Measurements from ENCODE around the gene KAZN. TPM values are rescaled to one million over a fixed set of nuclear protein-coding genes. Genes with fewer than 3 reads are reported as not detected.

Gene KAZN
- total and polyA plus RNA-seq, 2 of the 8 experiments (the other 6 are each of a cell fraction or from before 2014, with no cell fraction given): 3.7 to 11.8 TPM

DNA sequence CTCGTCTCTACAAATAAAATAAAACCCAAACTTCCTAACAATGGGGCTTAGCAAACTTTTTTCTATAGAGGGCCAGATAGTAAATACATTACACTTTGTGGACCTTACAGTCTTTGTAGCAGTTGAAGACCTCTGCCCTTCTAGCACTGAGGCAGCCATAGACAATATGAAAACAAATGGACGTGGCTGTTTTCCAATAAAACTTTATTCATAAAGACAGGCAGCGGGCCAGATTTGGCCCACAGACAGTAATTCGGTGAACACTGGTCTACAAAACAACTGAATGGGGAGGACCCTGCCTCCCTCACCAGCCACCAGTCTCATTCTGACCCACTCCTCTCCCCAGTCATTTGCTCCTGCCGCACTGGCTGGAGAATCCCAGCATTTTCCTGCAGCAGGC lies 162.3 kb downstream of the KAZN start (continued):
- TF ChIP-seq, protein P1, sequence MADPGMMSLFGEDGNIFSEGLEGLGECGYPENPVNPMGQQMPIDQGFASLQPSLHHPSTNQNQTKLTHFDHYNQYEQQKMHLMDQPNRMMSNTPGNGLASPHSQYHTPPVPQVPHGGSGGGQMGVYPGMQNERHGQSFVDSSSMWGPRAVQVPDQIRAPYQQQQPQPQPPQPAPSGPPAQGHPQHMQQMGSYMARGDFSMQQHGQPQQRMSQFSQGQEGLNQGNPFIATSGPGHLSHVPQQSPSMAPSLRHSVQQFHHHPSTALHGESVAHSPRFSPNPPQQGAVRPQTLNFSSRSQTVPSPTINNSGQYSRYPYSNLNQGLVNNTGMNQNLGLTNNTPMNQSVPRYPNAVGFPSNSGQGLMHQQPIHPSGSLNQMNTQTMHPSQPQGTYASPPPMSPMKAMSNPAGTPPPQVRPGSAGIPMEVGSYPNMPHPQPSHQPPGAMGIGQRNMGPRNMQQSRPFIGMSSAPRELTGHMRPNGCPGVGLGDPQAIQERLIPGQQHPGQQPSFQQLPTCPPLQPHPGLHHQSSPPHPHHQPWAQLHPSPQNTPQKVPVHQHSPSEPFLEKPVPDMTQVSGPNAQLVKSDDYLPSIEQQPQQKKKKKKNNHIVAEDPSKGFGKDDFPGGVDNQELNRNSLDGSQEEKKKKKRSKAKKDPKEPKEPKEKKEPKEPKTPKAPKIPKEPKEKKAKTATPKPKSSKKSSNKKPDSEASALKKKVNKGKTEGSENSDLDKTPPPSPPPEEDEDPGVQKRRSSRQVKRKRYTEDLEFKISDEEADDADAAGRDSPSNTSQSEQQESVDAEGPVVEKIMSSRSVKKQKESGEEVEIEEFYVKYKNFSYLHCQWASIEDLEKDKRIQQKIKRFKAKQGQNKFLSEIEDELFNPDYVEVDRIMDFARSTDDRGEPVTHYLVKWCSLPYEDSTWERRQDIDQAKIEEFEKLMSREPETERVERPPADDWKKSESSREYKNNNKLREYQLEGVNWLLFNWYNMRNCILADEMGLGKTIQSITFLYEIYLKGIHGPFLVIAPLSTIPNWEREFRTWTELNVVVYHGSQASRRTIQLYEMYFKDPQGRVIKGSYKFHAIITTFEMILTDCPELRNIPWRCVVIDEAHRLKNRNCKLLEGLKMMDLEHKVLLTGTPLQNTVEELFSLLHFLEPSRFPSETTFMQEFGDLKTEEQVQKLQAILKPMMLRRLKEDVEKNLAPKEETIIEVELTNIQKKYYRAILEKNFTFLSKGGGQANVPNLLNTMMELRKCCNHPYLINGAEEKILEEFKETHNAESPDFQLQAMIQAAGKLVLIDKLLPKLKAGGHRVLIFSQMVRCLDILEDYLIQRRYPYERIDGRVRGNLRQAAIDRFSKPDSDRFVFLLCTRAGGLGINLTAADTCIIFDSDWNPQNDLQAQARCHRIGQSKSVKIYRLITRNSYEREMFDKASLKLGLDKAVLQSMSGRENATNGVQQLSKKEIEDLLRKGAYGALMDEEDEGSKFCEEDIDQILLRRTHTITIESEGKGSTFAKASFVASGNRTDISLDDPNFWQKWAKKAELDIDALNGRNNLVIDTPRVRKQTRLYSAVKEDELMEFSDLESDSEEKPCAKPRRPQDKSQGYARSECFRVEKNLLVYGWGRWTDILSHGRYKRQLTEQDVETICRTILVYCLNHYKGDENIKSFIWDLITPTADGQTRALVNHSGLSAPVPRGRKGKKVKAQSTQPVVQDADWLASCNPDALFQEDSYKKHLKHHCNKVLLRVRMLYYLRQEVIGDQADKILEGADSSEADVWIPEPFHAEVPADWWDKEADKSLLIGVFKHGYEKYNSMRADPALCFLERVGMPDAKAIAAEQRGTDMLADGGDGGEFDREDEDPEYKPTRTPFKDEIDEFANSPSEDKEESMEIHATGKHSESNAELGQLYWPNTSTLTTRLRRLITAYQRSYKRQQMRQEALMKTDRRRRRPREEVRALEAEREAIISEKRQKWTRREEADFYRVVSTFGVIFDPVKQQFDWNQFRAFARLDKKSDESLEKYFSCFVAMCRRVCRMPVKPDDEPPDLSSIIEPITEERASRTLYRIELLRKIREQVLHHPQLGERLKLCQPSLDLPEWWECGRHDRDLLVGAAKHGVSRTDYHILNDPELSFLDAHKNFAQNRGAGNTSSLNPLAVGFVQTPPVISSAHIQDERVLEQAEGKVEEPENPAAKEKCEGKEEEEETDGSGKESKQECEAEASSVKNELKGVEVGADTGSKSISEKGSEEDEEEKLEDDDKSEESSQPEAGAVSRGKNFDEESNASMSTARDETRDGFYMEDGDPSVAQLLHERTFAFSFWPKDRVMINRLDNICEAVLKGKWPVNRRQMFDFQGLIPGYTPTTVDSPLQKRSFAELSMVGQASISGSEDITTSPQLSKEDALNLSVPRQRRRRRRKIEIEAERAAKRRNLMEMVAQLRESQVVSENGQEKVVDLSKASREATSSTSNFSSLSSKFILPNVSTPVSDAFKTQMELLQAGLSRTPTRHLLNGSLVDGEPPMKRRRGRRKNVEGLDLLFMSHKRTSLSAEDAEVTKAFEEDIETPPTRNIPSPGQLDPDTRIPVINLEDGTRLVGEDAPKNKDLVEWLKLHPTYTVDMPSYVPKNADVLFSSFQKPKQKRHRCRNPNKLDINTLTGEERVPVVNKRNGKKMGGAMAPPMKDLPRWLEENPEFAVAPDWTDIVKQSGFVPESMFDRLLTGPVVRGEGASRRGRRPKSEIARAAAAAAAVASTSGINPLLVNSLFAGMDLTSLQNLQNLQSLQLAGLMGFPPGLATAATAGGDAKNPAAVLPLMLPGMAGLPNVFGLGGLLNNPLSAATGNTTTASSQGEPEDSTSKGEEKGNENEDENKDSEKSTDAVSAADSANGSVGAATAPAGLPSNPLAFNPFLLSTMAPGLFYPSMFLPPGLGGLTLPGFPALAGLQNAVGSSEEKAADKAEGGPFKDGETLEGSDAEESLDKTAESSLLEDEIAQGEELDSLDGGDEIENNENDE (IDR thresholded peaks at IDR 0.05; ENCODE audit: insufficient replicate concordance, low read length): no peak
- no peak for TF ChIP-seq CBX5 (IDR thresholded peaks at IDR 0.05; ENCODE audit: low read depth, low read length)
- no peak for TF ChIP-seq CREB1 (IDR thresholded peaks at IDR 0.05)
